OCI-LY7 (cell line): ENCODE results near the gene SIL1.

Source experiments
- EZH2phosphoT487 ChIP-seq: fragments of 200-600 bp; sonication (generic); IDR thresholded peaks from 2 replicates; pipeline ENCODE4 v1.6.1; 2018; ENCODE audit warnings: low read depth, borderline replicate concordance, mild to moderate bottlenecking, mixed run types, antibody characterized with exemption, low read length, moderate library complexity, mixed read lengths
- TF ChIP-seq, protein P1 (sequence below): fragments of 200-600 bp; sonication (generic); conservative IDR thresholded peaks from 2 replicates; pipeline ENCODE4 v1.5.1; 2014; ENCODE audit warnings: mild to moderate bottlenecking, antibody characterized with exemption, low read length, moderate library complexity, mixed read lengths

DNA sequence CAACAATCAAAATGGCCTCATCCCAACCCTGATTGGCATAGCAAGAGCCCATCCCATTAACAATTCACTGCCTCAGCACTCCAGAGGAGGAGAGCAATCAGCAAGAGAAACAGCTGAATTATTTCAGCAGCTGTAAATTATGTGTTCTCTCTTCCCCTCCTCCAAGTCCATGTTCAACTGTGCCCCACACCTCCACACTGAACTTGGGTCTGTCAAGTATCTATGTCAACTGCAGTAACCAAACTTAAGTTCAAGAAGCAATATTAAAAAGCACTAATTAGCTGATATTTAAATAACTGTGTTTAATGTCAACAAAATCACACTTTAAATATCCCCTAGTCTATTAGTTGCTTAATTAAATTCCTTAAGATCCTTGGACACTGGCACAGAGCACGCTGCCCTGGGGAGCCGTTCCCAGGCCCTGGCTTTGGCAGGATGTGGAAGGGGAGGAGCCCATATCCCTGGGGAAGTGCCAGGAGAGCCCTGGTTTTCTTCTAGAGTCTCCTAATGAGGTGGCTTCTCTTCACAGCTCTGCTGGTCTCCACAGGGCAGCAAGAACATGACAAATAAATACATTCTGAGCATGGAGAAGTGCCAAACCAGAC lies 50.6 kb downstream of the SIL1 start:
- TF ChIP-seq, protein P1, sequence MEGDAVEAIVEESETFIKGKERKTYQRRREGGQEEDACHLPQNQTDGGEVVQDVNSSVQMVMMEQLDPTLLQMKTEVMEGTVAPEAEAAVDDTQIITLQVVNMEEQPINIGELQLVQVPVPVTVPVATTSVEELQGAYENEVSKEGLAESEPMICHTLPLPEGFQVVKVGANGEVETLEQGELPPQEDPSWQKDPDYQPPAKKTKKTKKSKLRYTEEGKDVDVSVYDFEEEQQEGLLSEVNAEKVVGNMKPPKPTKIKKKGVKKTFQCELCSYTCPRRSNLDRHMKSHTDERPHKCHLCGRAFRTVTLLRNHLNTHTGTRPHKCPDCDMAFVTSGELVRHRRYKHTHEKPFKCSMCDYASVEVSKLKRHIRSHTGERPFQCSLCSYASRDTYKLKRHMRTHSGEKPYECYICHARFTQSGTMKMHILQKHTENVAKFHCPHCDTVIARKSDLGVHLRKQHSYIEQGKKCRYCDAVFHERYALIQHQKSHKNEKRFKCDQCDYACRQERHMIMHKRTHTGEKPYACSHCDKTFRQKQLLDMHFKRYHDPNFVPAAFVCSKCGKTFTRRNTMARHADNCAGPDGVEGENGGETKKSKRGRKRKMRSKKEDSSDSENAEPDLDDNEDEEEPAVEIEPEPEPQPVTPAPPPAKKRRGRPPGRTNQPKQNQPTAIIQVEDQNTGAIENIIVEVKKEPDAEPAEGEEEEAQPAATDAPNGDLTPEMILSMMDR = no peak
- TF ChIP-seq EZH2phosphoT487 = no peak
